Measurements from ENCODE around the gene GORAB.

Gene GORAB

GRCh38 chr1:170538687-170539086, 6.7 kb downstream of the GORAB start:
- DNase-seq (ENCODE audit: low spot score): no peak

DNA sequence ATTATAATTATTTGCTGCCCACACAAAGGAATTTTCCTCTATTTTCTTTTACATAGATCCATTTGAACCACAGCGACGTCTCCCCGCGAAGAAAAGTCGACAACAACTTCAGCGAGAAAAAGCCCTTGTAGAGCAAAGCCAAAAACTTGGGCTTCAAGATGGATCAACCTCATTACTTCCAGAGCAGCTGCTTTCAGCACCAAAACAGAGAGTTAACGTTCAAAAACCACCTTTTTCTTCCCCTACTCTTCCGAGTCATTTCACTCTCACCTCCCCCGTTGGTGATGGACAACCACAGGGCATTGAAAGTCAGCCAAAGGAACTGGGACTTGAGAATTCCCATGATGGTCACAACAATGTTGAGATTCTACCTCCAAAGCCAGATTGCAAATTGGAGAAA, 7.2 kb downstream of the GORAB start:
- DNase-seq (ENCODE audit: low spot score): no peak

DNA sequence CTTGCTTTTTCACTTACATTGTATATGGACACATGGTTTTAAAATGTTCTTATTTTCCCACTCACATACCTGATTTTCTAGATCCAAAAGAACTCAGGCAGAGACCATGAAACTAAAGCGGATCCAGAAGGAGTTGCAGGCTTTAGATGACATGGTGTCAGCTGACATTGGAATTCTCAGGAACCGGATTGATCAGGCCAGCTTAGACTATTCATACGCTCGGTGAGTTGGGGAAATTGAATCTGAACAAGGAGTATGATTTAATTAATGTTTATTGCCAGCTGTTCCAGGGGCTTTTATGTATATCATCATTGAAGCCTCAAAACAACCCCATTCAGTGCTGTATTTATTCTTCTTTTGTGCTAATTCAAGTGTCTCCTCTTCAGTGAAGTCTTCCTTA, 12.7 kb downstream of the GORAB start:
- no peak for DNase-seq (ENCODE audit: low spot score)

DNA sequence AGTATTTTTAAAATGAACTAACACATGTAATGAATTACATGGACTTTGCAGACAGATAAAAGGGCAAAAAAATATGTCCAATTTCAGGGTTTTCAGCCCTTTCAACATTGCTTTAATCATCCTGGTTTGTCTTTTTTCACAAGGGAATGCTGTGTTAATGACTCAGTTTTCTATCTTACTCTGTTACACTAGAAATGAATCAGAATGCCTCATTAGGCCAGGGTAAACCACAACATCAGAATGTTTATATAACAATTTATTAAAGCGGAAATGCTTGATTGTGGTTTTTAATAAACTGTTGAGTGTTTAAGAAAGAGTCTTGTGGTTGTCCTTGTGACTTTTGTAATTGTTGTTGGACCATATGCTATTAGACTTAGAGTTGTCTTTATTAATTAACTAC, 13.5 kb downstream of the GORAB start:
- DNase-seq (ENCODE audit: low spot score): no peak

DNA sequence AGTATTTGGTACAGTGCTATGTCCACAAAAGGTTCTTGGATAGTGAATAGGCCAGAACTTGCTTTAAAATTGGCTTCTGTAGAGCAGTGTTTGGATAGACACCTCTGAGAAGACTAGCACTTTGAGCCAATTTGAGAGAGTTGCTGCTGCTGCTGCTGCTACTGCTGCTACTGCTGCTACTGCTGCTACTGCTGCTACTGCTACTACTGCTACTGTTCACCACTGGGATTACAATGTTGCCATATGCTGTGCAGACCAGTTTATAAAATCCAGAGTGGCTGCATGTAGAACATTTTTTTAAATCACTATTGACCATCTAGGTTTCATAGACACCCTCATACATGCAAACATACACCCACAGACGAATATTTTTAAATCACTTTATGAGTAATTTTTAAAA, 15.3 kb downstream of the GORAB start:
- DNase-seq (ENCODE audit: low spot score): no peak

- DNase-seq (ENCODE audit: low spot score): no peak
Observed at GRCh38 chr1:170548497-170548896, 16.5 kb downstream of the GORAB start.

- no peak for DNase-seq (ENCODE audit: low spot score)
Observed at GRCh38 chr1:170555370-170555769, 23.4 kb downstream of the GORAB start.

GRCh38 chr1:170556917-170557316, 25.0 kb downstream of the GORAB start:
- no peak for DNase-seq (ENCODE audit: low spot score)

DNA sequence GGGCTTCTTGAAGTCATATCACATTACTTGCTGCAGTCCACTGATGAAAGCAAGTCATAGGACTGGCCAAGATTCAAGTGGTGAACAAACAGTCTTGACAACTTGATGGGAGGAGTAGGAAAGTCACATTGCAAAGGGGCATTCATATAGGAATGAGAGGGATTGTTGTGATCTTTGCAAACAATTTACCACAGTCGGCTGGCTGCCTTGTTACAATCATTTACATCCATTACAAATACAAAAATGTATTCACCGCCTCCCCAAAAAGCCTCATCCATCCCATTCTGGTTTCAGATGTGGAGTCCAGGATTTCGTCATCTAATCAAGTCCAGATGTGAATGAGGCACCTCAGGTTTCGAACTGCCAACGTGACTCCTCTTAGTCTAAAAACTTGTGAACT, 26.8 kb downstream of the GORAB start:
- DNase-seq (ENCODE audit: low spot score): no peak

- no peak for DNase-seq (ENCODE audit: low spot score)
Observed at GRCh38 chr1:170559166-170559565, 27.2 kb downstream of the GORAB start.

- no peak for DNase-seq (ENCODE audit: low spot score)
Observed at GRCh38 chr1:170560681-170561285, 28.8 kb downstream of the GORAB start.

DNA sequence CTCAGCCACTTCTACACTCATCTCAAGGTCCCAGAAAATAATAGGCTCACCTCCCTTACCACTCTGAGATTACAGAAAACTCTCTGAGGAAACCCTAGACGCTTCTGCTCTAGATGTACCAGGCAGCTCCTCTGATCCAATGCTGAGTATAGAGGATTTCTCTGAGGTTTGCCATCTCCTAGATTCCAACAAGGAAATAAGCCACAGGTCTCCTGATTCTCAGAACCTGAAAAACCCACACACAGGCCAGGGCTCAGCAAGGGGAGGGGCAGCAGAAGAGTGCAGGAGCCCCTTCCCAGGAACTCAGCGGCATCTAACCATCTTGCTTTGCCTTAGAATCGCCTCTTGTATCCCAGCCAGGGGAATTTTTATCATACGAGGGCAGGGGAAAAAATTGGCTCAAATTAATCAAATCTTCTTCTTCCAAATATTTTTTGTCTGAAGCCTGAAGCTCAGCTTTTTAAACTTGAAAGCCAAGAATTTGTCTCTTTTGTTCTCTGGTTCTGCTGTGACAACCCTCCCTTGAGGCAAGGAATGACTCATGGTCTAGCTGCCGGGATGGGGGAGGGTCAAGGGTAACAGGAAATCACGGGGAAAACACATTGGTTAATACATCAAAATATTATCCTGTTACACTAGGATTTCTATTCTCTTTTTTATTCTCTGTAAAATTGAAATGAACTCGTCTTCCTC, 30.8 kb downstream of the GORAB start:
- DNase-seq (ENCODE audit: low spot score): no peak

GRCh38 chr1:170567214-170567613, 35.2 kb downstream of the GORAB start:
- DNase-seq (ENCODE audit: low spot score): no peak

DNA sequence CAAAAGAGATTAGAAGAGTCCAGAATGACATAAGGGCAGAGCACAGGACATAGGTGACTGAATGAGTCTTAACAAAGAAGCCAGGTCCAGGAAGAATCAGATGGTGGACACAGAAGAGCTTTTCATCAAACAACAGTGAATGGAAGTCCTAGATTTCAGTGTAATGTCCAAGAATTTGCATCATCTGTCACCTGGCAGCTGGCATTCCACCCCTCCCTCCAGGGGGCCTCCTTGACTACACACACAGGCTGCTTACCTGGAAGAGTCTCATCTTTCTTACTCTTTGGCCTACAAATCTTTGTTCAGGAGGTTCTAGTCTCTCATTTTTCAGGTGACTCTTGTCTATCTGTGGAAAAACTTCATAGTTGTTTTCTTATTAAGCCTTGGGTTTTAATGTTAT, 36.2 kb downstream of the GORAB start:
- DNase-seq (ENCODE audit: low spot score): no peak

- no peak for DNase-seq (ENCODE audit: low spot score)
Observed at GRCh38 chr1:170576980-170577379, 45.0 kb downstream of the GORAB start.

DNA sequence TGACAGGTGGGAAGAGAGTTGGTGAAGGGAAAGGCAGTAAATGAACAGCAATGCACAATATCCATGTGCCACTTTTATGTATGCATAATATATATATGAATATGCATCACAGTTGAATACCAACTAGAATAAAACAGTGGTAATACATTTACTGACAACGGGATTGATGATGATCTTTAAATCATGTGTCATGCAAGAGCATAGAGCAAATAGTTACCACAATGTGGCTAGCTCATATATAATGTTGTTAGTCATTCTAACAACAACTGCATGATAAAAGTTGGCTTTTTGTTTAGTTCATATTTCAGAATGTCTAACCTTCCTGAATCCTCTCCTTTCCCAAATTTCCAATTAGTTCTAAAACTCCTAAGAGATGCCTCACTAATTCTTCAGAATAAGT, 46.4 kb downstream of the GORAB start:
- DNase-seq (ENCODE audit: low spot score): no peak

DNA sequence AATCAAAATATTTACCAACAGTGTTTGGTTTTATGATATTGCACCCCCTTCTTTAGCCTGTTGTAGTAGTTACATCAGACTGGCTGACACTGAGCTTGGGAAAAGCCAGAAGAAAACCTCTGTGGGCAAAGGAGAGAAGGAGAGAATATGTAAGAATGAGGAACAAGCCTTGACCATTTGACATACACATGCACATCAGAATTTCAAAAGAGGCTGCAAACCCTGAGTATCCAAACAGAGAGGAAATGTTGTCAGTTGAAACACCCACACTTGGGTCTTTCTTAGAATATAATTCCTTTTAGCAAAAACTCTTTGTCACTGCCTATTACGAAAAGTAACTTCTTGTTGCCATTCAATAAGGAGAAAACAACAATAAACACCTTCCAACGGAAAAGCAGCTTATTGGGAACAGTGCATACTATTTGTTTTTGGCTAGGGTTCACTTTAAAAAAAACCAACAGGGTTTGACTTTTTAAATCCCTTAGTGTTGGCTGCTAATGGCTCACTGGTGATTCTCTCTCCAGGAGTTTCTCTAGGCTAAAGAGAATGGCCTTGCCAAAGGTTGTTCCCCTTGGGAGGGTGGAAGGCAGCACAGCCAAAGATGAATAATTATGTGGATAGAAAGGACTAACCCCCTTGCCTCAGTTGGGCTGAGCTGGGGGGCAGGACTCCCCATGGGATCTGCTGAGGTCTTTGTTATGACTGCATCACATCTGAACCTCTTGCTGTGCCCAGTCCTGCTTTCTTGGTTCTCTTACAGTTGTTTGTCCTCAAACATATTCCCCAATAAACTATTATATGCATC, 48.9 kb downstream of the GORAB start:
- DNase-seq (ENCODE audit: low spot score): no peak

DNA sequence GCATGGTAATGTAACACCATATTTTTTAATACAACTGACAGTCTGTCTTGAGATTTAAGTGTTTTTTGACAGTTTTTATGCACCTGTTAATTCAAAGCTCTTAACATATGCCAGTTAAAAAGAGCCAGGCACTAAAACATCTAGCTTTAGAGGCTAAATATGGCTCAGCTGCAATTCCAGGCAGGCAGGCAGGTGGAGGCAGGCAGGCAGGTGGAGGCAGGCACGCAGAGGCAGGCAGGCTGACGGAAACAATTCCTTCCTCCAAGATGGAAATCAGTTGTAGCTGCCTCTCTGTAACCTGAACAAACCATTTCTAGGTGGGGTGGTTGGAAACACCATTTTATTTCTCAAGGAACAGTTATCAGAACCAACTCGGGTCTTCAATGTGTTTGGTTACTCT, 51.2 kb downstream of the GORAB start:
- DNase-seq (ENCODE audit: low spot score): no peak

DNA sequence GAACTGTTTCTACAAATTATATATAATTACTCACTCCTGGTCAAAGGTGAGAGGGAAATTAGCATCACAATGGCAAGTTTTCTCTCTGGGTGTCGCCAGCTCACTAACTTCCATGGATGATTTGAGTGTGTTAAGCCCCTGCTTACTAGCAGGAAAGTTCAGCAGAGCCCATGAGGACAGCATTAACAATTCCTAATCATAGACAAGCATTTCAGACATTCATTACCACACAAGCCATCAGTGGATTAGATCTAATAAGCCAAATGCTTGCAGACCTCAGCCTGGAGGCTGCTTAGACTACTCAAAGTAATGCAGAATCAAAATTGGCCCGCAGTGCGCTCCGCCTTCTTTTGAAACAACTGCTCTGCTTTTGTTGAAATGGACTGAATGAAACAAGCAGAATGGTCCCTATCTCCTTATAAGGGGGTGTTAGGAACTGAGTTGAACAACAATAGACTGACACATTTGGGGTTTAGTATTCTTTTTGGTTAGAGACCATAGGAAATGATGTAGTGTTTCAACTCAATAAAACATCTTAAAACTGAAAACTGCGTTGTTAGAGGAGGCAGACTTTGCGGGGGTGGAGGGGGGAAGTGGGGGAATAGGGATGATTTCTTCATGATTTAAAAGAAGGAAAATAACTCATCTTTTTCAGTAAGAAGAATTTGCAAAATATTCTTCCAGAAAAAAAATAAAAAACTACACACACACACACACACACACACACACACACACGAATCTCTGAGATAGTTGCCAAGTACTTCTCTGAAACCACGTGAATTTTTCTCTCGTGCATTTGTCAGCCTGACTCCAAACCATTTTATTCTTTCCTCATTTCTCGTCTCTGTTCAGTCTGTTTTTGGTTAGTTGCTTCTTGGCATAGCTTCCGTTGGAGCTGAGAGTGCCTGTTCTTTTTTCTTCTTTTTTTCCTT, 54.6 kb downstream of the GORAB start:
- DNase-seq (ENCODE audit: low spot score): no peak

GRCh38 chr1:170587253-170587593, 55.3 kb downstream of the GORAB start:
- no peak for DNase-seq (ENCODE audit: low spot score)

DNA sequence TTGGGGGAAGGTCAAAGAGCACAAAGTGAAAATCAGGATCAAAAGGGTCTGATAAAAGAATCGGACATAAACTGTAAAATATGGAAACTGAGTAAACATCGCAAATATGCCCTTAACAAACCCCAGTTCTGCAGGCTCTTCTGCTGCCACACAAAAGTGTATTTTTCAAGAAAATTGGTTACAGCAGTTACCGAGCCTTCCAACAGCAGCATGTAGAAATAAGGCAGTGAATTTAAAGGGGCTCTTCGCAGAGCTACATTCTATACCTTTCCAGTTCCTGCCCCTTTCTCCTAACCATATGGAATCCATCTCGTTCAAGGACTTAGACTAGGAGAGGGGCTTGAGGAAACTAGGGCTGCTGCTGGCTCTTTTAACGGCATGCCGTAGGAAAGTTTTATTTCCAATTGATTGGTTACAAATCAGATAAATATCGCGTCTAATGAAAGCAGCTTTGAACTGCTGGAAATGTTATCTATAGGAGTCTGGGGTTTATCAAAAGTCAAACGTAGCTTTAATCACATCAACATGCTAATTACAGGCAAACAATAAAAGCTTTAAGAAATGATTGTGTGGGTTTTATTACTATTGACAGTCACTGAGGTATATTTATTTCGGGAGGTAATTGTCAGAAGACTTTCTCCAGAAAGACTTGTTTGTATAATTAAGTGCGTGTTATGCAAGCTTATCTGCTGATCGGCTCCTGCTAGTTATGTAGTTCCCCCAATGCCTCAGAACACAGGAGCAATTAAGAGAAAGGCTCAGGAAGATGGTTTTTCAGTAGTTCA, 59.1 kb downstream of the GORAB start:
- DNase-seq (ENCODE audit: low spot score): no peak
